ENCODE data around the gene RNF224.

- no peak for TF ChIP-seq POLR2A (IDR thresholded peaks at IDR 0.05)
- no peak for TF ChIP-seq CTCF (IDR thresholded peaks at IDR 0.05)
Observed at GRCh38 chr9:137192859-137193258, 34.4 kb upstream of the RNF224 start.
